Measurements from ENCODE around the gene RGS6.

GRCh38 chr14:72010474-72010873, 78.2 kb downstream of the RGS6 start:
- TF ChIP-seq CTCF (IDR thresholded peaks at IDR 0.05), result no peak
- TF ChIP-seq POLR2A (IDR thresholded peaks at IDR 0.05), result no peak
- no peak for TF ChIP-seq POLR2AphosphoS5 (IDR thresholded peaks at IDR 0.05)

Measured in breast epithelium (tissue), 3 donors.